PC-3 (cell line): ENCODE measurements around the gene DEPDC1B. TPM values are rescaled to one million over a fixed set of nuclear protein-coding genes. Genes with fewer than 3 reads are reported as not detected.

ENCODE experiments used
- ATAC-seq: fragments of 200-7000 bp; cut with Tn5 transposase; 2 replicates; pipeline ENCODE4 v1.9.1; 2020; ENCODE audit warnings: mild to moderate bottlenecking, moderate library complexity
- BruUV-seq: library from RNA; stranded (reverse); fragments of 400-500 nt; replicated peaks from 2 replicates; lab custom pipeline; 2021; lab: Mats Ljungman, UMichigan
- CTCF ChIA-PET: fragments of 300-600 bp; sonication (Branson Sonifier 250); formaldehyde crosslinking; loops from one replicate; lab custom pipeline; 2022; ENCODE audit warnings: antibody characterized with exemption; lab: Charles Lee
- POLR2A ChIA-PET: fragments of 300-600 bp; sonication (Branson Sonifier 250); formaldehyde crosslinking; loops from one replicate; lab custom pipeline; 2022; ENCODE audit warnings: antibody characterized with exemption; ENCODE audit not compliant: unreplicated experiment; lab: Charles Lee
- DNase-seq: peaks from one replicate; pipeline ENCODE4 v3.0.0-alpha.2; 2015
- H2AFZ ChIP-seq: fragments of 300-600 bp; sonication (generic); 2 replicates; pipeline ENCODE4 v1.6.0; 2016; ENCODE audit warnings: antibody characterized with exemption, low read length
- H3F3A ChIP-seq: fragments of 300-600 bp; sonication (generic); one replicate; pipeline ENCODE4 v1.6.0; 2017; ENCODE audit warnings: antibody characterized with exemption, low read length, control low read depth, mild to moderate bottlenecking; ENCODE audit not compliant: unreplicated experiment
- H3K27ac ChIP-seq: fragments of 300-600 bp; sonication (generic); 2 replicates; pipeline ENCODE4 v1.5.1; 2016; ENCODE audit warnings: mild to moderate bottlenecking, low read length
- H3K27me3 ChIP-seq: fragments of 300-600 bp; sonication (generic); 2 replicates; pipeline ENCODE4 v1.6.1; 2016; ENCODE audit warnings: low read length, mixed read lengths
- H3K36me3 ChIP-seq: fragments of 300-600 bp; sonication (generic); 2 replicates; pipeline ENCODE4 v1.6.1; 2016; ENCODE audit warnings: low read depth, mixed run types, low read length, mixed read lengths
- H3K4me1 ChIP-seq: fragments of 300-600 bp; sonication (generic); 2 replicates; pipeline ENCODE4 v1.5.1; 2016; ENCODE audit warnings: low read length; ENCODE audit not compliant: insufficient read depth
- H3K4me2 ChIP-seq: fragments of 300-600 bp; sonication (generic); 2 replicates; pipeline ENCODE4 v1.6.0; 2016; ENCODE audit warnings: low read length
- H3K4me3 ChIP-seq: fragments of 300-600 bp; sonication (generic); 2 replicates; pipeline ENCODE4 v1.5.1; 2016; ENCODE audit warnings: mild to moderate bottlenecking, low read length, mixed read lengths
- H3K79me2 ChIP-seq: fragments of 300-600 bp; sonication (generic); 2 replicates; pipeline ENCODE4 v1.6.1; 2017; ENCODE audit warnings: low read length, mixed read lengths
- H3K9ac ChIP-seq: fragments of 300-600 bp; sonication (generic); 2 replicates; pipeline ENCODE4 v1.6.0; 2016; ENCODE audit warnings: mild to moderate bottlenecking, low read length
- H3K9me2 ChIP-seq: fragments of 300-600 bp; sonication (generic); replicated peaks from 2 replicates; pipeline ENCODE4 v1.6.1; 2016; ENCODE audit warnings: mixed run types, low read length, mixed read lengths
- H3K9me3 ChIP-seq: fragments of 300-600 bp; sonication (generic); 2 replicates; pipeline ENCODE4 v1.6.1; 2016; ENCODE audit warnings: low read length, mixed read lengths
- H4K20me1 ChIP-seq: fragments of 300-600 bp; sonication (generic); 2 replicates; pipeline ENCODE4 v1.6.1; 2016; ENCODE audit warnings: low read length, mixed read lengths
- CTCF ChIP-seq: fragments of 300-600 bp; sonication (generic); conservative IDR thresholded peaks from 2 replicates; pipeline ENCODE4 v1.5.1; 2017; ENCODE audit warnings: antibody characterized with exemption, low read depth, mild to moderate bottlenecking, low read length
- EZH2 ChIP-seq: fragments of 300-600 bp; sonication (generic); IDR thresholded peaks from one replicate; pipeline ENCODE4 v1.6.1; 2017; ENCODE audit warnings: antibody characterized with exemption, mild to moderate bottlenecking, low read length; ENCODE audit not compliant: unreplicated experiment
- EZH2phosphoT487 ChIP-seq: fragments of 300-600 bp; sonication (generic); IDR thresholded peaks from 2 replicates; pipeline ENCODE4 v1.6.1; 2018; ENCODE audit warnings: mild to moderate bottlenecking, antibody characterized with exemption, low read length, borderline replicate concordance
- intact Hi-C: fragments of 100-400 bp; cut with micrococcal nuclease; formaldehyde crosslinking; loops from 2 replicates; pipeline ENCODE4 v1.9.0; 2023
- total RNA-seq: library from RNA; depleted of rRNA; stranded (reverse); fragments of >200 nt; gene quantifications from 2 replicates; pipeline ENCODE4 v1.2.3, GENCODE V29; 2014

The DEPDC1B gene
- total RNA-seq, 1 experiment from 2014 or later: 22.7 TPM

GRCh38 chr5:60598424-60598823 is 101.5 kb downstream of the DEPDC1B start:
- no peaks in the 10 kb centered on the region for H3K4me1 ChIP-seq
- no peaks in the 10 kb centered on the region for H4K20me1 ChIP-seq
- no TSS peak for BruUV-seq
- intact Hi-C loops: no loop called here
- ChIA-PET POLR2A (no interaction called here), CTCF (no interaction called here)
- no peak overlapping the region for H3K4me2 ChIP-seq
- ATAC-seq: no peak
- H3K9me3 ChIP-seq: no peaks in the 10 kb centered on the region
- H3K36me3 ChIP-seq: no peaks in the 10 kb centered on the region
- no peak for DNase-seq
- H3K27ac ChIP-seq: no peak overlapping the region
- H3K9ac ChIP-seq: no peak overlapping the region
- H3K27me3 ChIP-seq: no peaks in the 10 kb centered on the region
- no peak for TF ChIP-seq EZH2
- no peak for TF ChIP-seq CTCF
- no peak for TF ChIP-seq EZH2phosphoT487
- H3K79me2 ChIP-seq: no peaks in the 10 kb centered on the region
- H3K4me3 ChIP-seq: no peak overlapping the region
- H3K9me2 ChIP-seq: no peaks in the 10 kb centered on the region
- H2AFZ ChIP-seq: no peak overlapping the region
- H3F3A ChIP-seq: no peaks in the 10 kb centered on the region

GRCh38 chr5:60597572-60598320 is 102.2 kb downstream of the DEPDC1B start:
- POLR2A ChIA-PET: no interaction called here
- no peaks in the 10 kb centered on the region for H4K20me1 ChIP-seq
- ATAC-seq (no peak), DNase-seq (no peak)
- no peaks in the 10 kb centered on the region for H3K27me3 ChIP-seq
- H2AFZ ChIP-seq: no peak overlapping the region
- H3K4me1 ChIP-seq: no peaks in the 10 kb centered on the region
- no peak for TF ChIP-seq EZH2
- TF ChIP-seq CTCF: no peak
- no peak for TF ChIP-seq EZH2phosphoT487
- no peaks in the 10 kb centered on the region for H3K36me3 ChIP-seq
- H3K79me2 ChIP-seq: no peaks in the 10 kb centered on the region
- no peaks in the 10 kb centered on the region for H3K9me3 ChIP-seq
- H3F3A ChIP-seq: no peaks in the 10 kb centered on the region
- H3K9ac ChIP-seq: no peak overlapping the region
- no peaks in the 10 kb centered on the region for H3K9me2 ChIP-seq
- H3K27ac ChIP-seq: no peak overlapping the region
- no peak overlapping the region for H3K4me2 ChIP-seq
- CTCF ChIA-PET: no interaction called here
- BruUV-seq: no TSS peak
- intact Hi-C loops: no loop called here
- no peak overlapping the region for H3K4me3 ChIP-seq

- no peaks in the 10 kb centered on the region for H3F3A ChIP-seq
- no peaks in the 10 kb centered on the region for H3K4me1 ChIP-seq
- ChIA-PET POLR2A (no interaction called here), CTCF (no interaction called here)
- H2AFZ ChIP-seq: no peak overlapping the region
- intact Hi-C loops: no loop called here
- H3K9me2 ChIP-seq: no peaks in the 10 kb centered on the region
- H3K9ac ChIP-seq: no peak overlapping the region
- TF ChIP-seq CTCF (no peak), EZH2 (no peak), EZH2phosphoT487 (no peak)
- H3K4me2 ChIP-seq: no peak overlapping the region
- H3K4me3 ChIP-seq: no peak overlapping the region
- no peaks in the 10 kb centered on the region for H3K9me3 ChIP-seq
- DNase-seq (no peak), ATAC-seq (no peak)
- no peaks in the 10 kb centered on the region for H4K20me1 ChIP-seq
- H3K27me3 ChIP-seq: no peaks in the 10 kb centered on the region
- BruUV-seq: no TSS peak
- no peaks in the 10 kb centered on the region for H3K36me3 ChIP-seq
- no peak overlapping the region for H3K27ac ChIP-seq
- no peaks in the 10 kb centered on the region for H3K79me2 ChIP-seq
These were observed 105.1 kb downstream of the DEPDC1B start for GRCh38 chr5:60594715-60595477.
